ENCODE data around the gene FHL1.

The FHL1 gene

GRCh38 chrX:136128743-136129142 lies 18.6 kb upstream of the FHL1 start:
- ATAC-seq: no peak
- peaks cover 24% of the 10 kb centered on the region for H3K4me1 Mint-ChIP-seq
- H3K27me3 Mint-ChIP-seq: no peaks in the 10 kb centered on the region
- DNase-seq: no peak
- no peak overlapping the region for H3K27ac Mint-ChIP-seq
- H3K4me3 Mint-ChIP-seq: no peak overlapping the region
- H3K9me3 Mint-ChIP-seq: no peaks in the 10 kb centered on the region
- H3K36me3 Mint-ChIP-seq (ENCODE audit: low read depth): no peaks in the 10 kb centered on the region

- peak; percentile 83 for ATAC-seq
- H3K4me1 Mint-ChIP-seq: peaks cover 24% of the 10 kb centered on the region
These were observed 16.2 kb upstream of the FHL1 start for GRCh38 chrX:136130931-136131833.

GRCh38 chrX:136138939-136139338 lies 8.4 kb upstream of the FHL1 start:
- DNase-seq (no peak), ATAC-seq (no peak)
- peaks cover 4% of the 10 kb centered on the region for H3K9me3 Mint-ChIP-seq
- no peaks in the 10 kb centered on the region for H3K27me3 Mint-ChIP-seq
- H3K4me1 Mint-ChIP-seq: peaks cover 8% of the 10 kb centered on the region
- H3K4me3 Mint-ChIP-seq: no peak overlapping the region
- no peaks in the 10 kb centered on the region for H3K36me3 Mint-ChIP-seq (ENCODE audit: low read depth)
- H3K27ac Mint-ChIP-seq: no peak overlapping the region

More at GRCh38 chrX:136130931-136131833, 16.2 kb upstream of the FHL1 start:
- Mint-ChIP-seq H3K9me3 (no peaks in the 10 kb centered on the region), H3K36me3 (ENCODE audit: low read depth) (no peaks in the 10 kb centered on the region), H3K27ac (peak overlapping the region; percentile 88), H3K27me3 (no peaks in the 10 kb centered on the region), H3K4me3 (no peak overlapping the region)
- DNase-seq: peak; percentile 5

GRCh38 chrX:136141569-136141968 lies 5.8 kb upstream of the FHL1 start:
- Mint-ChIP-seq H3K9me3 (peaks cover 9% of the 10 kb centered on the region), H3K27ac (no peak overlapping the region), H3K4me3 (no peak overlapping the region), H3K4me1 (peaks cover 29% of the 10 kb centered on the region), H3K36me3 (ENCODE audit: low read depth) (no peaks in the 10 kb centered on the region), H3K27me3 (peaks cover 3% of the 10 kb centered on the region)
- DNase-seq: no peak
- no peak for ATAC-seq

GRCh38 chrX:136142592-136142991 lies 4.7 kb upstream of the FHL1 start:
- DNase-seq (no peak), ATAC-seq (no peak)
- Mint-ChIP-seq H3K4me1 (peaks cover 32% of the 10 kb centered on the region), H3K36me3 (ENCODE audit: low read depth) (no peaks in the 10 kb centered on the region), H3K27ac (no peak overlapping the region), H3K9me3 (peaks cover 9% of the 10 kb centered on the region), H3K4me3 (no peak overlapping the region), H3K27me3 (peaks cover 3% of the 10 kb centered on the region)

- Mint-ChIP-seq H3K27ac (no peak overlapping the region), H3K4me1 (peaks cover 32% of the 10 kb centered on the region), H3K9me3 (peaks cover 9% of the 10 kb centered on the region), H3K36me3 (ENCODE audit: low read depth) (no peaks in the 10 kb centered on the region), H3K27me3 (peaks cover 3% of the 10 kb centered on the region), H3K4me3 (peak overlapping the region; percentile 54)
- DNase-seq (peak; percentile 7), ATAC-seq (no peak)
These were observed 3.6 kb upstream of the FHL1 start for GRCh38 chrX:136143711-136144110.

- peak; percentile 56 for ATAC-seq
- peak overlapping the region; percentile 81 for H3K4me3 Mint-ChIP-seq
- H3K9me3 Mint-ChIP-seq: peaks cover 9% of the 10 kb centered on the region
- H3K4me1 Mint-ChIP-seq: peaks cover 32% of the 10 kb centered on the region
- no peaks in the 10 kb centered on the region for H3K36me3 Mint-ChIP-seq (ENCODE audit: low read depth)
- DNase-seq: peak; percentile 18
- peak overlapping the region; percentile 88 for H3K27ac Mint-ChIP-seq
- H3K27me3 Mint-ChIP-seq: peaks cover 3% of the 10 kb centered on the region
These were observed 569 bp upstream of the FHL1 start for GRCh38 chrX:136146614-136147314.

GRCh38 chrX:136147976-136148375 lies 643 bp downstream of the FHL1 start:
- DNase-seq: peak; percentile 3
- Mint-ChIP-seq H3K27ac (no peak overlapping the region), H3K9me3 (peaks cover 5% of the 10 kb centered on the region), H3K4me1 (peaks cover 30% of the 10 kb centered on the region), H3K36me3 (ENCODE audit: low read depth) (no peaks in the 10 kb centered on the region), H3K27me3 (peaks cover 3% of the 10 kb centered on the region), H3K4me3 (peak overlapping the region; percentile 50)
- no peak for ATAC-seq

- no peak overlapping the region for H3K27ac Mint-ChIP-seq
- no peak for ATAC-seq
- no peak for DNase-seq
- peaks cover 29% of the 10 kb centered on the region for H3K4me1 Mint-ChIP-seq
- no peaks in the 10 kb centered on the region for H3K36me3 Mint-ChIP-seq (ENCODE audit: low read depth)
- H3K9me3 Mint-ChIP-seq: peaks cover 4% of the 10 kb centered on the region
- H3K27me3 Mint-ChIP-seq: peaks cover 3% of the 10 kb centered on the region
- peak overlapping the region; percentile 61 for H3K4me3 Mint-ChIP-seq
These were observed 1.1 kb downstream of the FHL1 start for GRCh38 chrX:136148391-136148790.

GRCh38 chrX:136154998-136155397 lies 7.7 kb downstream of the FHL1 start:
- DNase-seq (no peak), ATAC-seq (no peak)
- Mint-ChIP-seq H3K36me3 (ENCODE audit: low read depth) (no peaks in the 10 kb centered on the region), H3K4me1 (peaks cover 2% of the 10 kb centered on the region), H3K27me3 (no peaks in the 10 kb centered on the region), H3K4me3 (no peak overlapping the region), H3K27ac (no peak overlapping the region), H3K9me3 (no peaks in the 10 kb centered on the region)

- no peak overlapping the region for H3K4me3 Mint-ChIP-seq
- H3K27me3 Mint-ChIP-seq: no peaks in the 10 kb centered on the region
- no peaks in the 10 kb centered on the region for H3K36me3 Mint-ChIP-seq (ENCODE audit: low read depth)
- no peak for DNase-seq
- no peaks in the 10 kb centered on the region for H3K9me3 Mint-ChIP-seq
- no peak overlapping the region for H3K27ac Mint-ChIP-seq
- H3K4me1 Mint-ChIP-seq: peaks cover 2% of the 10 kb centered on the region
- ATAC-seq: no peak
These were observed 9.3 kb downstream of the FHL1 start for GRCh38 chrX:136156560-136157117.

GRCh38 chrX:136157187-136157586 lies 9.9 kb downstream of the FHL1 start:
- Mint-ChIP-seq H3K27ac (no peak overlapping the region), H3K36me3 (ENCODE audit: low read depth) (no peaks in the 10 kb centered on the region), H3K27me3 (no peaks in the 10 kb centered on the region), H3K4me3 (no peak overlapping the region), H3K9me3 (no peaks in the 10 kb centered on the region), H3K4me1 (peaks cover 2% of the 10 kb centered on the region)
- ATAC-seq: no peak
- no peak for DNase-seq

GRCh38 chrX:136158685-136159084 lies 11.4 kb downstream of the FHL1 start:
- Mint-ChIP-seq H3K4me1 (peaks cover 2% of the 10 kb centered on the region), H3K9me3 (no peaks in the 10 kb centered on the region), H3K27ac (no peak overlapping the region), H3K27me3 (no peaks in the 10 kb centered on the region), H3K36me3 (ENCODE audit: low read depth) (no peaks in the 10 kb centered on the region), H3K4me3 (no peak overlapping the region)
- DNase-seq (no peak), ATAC-seq (no peak)

GRCh38 chrX:136159611-136160025 lies 12.3 kb downstream of the FHL1 start:
- Mint-ChIP-seq H3K36me3 (ENCODE audit: low read depth) (no peaks in the 10 kb centered on the region), H3K27ac (no peak overlapping the region), H3K4me3 (no peak overlapping the region), H3K4me1 (peaks cover 2% of the 10 kb centered on the region), H3K27me3 (no peaks in the 10 kb centered on the region), H3K9me3 (no peaks in the 10 kb centered on the region)
- DNase-seq (no peak), ATAC-seq (no peak)

Measured in activated naive CD8-positive, alpha-beta T cell treated with anti-CD3 and anti-CD28 coated beads, Interleukin-2, amount 50 U/mL, for 24 hours (primary cell).